ENCODE measurements around the gene VARS2. TPM values are rescaled to one million over a fixed set of nuclear protein-coding genes. Genes with fewer than 3 reads are reported as not detected.

VARS2 gene
- total RNA-seq, 2 donors from 2014 or later: 12.1 to 13.6 TPM

GRCh38 chr6:30884521-30885480 lies 29.2 kb upstream of the VARS2 start:
- H3K4me3 ChIP-seq: peak overlapping the region; percentile 66 to 88
- H3K9me3 ChIP-seq: no peaks in the 10 kb centered on the region
- peak overlapping the region; percentile 88 to 95 for H3K27ac ChIP-seq
- H3K36me3 ChIP-seq: no peaks in the 10 kb centered on the region
- peaks cover 0 to 59% of the 10 kb centered on the region in 2 donors for H3K4me1 ChIP-seq
- no peaks in the 10 kb centered on the region for H3K27me3 ChIP-seq
- TF ChIP-seq CTCF (IDR thresholded peaks at IDR 0.05): peak in 1 of 2 donors; percentile 9
- DNase-seq (ENCODE audit: low spot score): no peak

GRCh38 chr6:30885481-30885998 lies 28.5 kb upstream of the VARS2 start:
- DNase-seq (ENCODE audit: low spot score): no peak
- TF ChIP-seq CTCF (IDR thresholded peaks at IDR 0.05): no peak
- Histone ChIP-seq H3K4me3 (peak overlapping the region; percentile 66 to 88), H3K4me1 (peaks cover 0 to 59% of the 10 kb centered on the region in 2 donors), H3K9me3 (no peaks in the 10 kb centered on the region), H3K27ac (peak overlapping the region; percentile 88 to 95), H3K27me3 (no peaks in the 10 kb centered on the region), H3K36me3 (peaks cover 5% of the 10 kb centered on the region)

- peak overlapping the region; percentile 88 to 95 for H3K27ac ChIP-seq
These were observed 27.8 kb upstream of the VARS2 start for GRCh38 chr6:30885999-30886896.

GRCh38 chr6:30886897-30887255 lies 27.2 kb upstream of the VARS2 start:
- Histone ChIP-seq H3K27ac (peak overlapping the region; percentile 88 to 95), H3K9me3 (no peaks in the 10 kb centered on the region), H3K4me1 (peaks cover 0 to 58% of the 10 kb centered on the region in 2 donors), H3K27me3 (no peaks in the 10 kb centered on the region), H3K36me3 (peaks cover 14% of the 10 kb centered on the region), H3K4me3 (no peak overlapping the region)
- no peak for DNase-seq (ENCODE audit: low spot score)
- TF ChIP-seq CTCF (IDR thresholded peaks at IDR 0.05): no peak

More at GRCh38 chr6:30885999-30886896, 27.8 kb upstream of the VARS2 start:
- Histone ChIP-seq H3K4me3 (peak overlapping the region; percentile 66 to 88), H3K9me3 (no peaks in the 10 kb centered on the region), H3K27me3 (no peaks in the 10 kb centered on the region), H3K4me1 (peaks cover 0 to 59% of the 10 kb centered on the region in 2 donors), H3K36me3 (peaks cover 12% of the 10 kb centered on the region)
- DNase-seq (ENCODE audit: low spot score): peak; percentile 79
- no peak for TF ChIP-seq CTCF (IDR thresholded peaks at IDR 0.05)

GRCh38 chr6:30887901-30888815 lies 25.9 kb upstream of the VARS2 start:
- H3K9me3 ChIP-seq: no peaks in the 10 kb centered on the region
- no peaks in the 10 kb centered on the region for H3K27me3 ChIP-seq
- TF ChIP-seq CTCF (IDR thresholded peaks at IDR 0.05): no peak
- no peak overlapping the region for H3K4me3 ChIP-seq
- H3K4me1 ChIP-seq: peaks cover 0 to 45% of the 10 kb centered on the region in 2 donors
- peaks cover 26% of the 10 kb centered on the region for H3K36me3 ChIP-seq
- H3K27ac ChIP-seq: peak overlapping the region; percentile 11 to 24
- no peak for DNase-seq (ENCODE audit: low spot score)
